Endothelial cell (in vitro differentiated cells): ENCODE data around the gene MRPL23. TPM values are rescaled to one million over a fixed set of nuclear protein-coding genes. Genes with fewer than 3 reads are reported as not detected.

ENCODE experiments used
- DNase-seq: peaks from one replicate; pipeline ENCODE4 v3.0.0; 2021; ENCODE audit warnings: low spot score
- H3K27ac Mint-ChIP-seq: one replicate; pipeline ENCODE4 v1.8.0; 2021; ENCODE audit warnings: mixed read lengths, inconsistent platforms; ENCODE audit not compliant: unreplicated experiment
- H3K27me3 Mint-ChIP-seq: one replicate; pipeline ENCODE4 v1.8.0; 2021; ENCODE audit warnings: mild to moderate bottlenecking, moderate library complexity, mixed read lengths, inconsistent platforms; ENCODE audit not compliant: unreplicated experiment
- H3K36me3 Mint-ChIP-seq: one replicate; pipeline ENCODE4 v1.8.0; 2021; ENCODE audit warnings: mild to moderate bottlenecking, low read depth, mixed read lengths, inconsistent platforms; ENCODE audit not compliant: unreplicated experiment
- H3K4me1 Mint-ChIP-seq: one replicate; pipeline ENCODE4 v1.8.0; 2021; ENCODE audit warnings: mild to moderate bottlenecking, mixed read lengths, inconsistent platforms; ENCODE audit not compliant: unreplicated experiment
- H3K4me3 Mint-ChIP-seq: one replicate; pipeline ENCODE4 v1.8.0; 2021; ENCODE audit warnings: mild to moderate bottlenecking, mixed read lengths, inconsistent platforms; ENCODE audit not compliant: unreplicated experiment
- H3K9me3 Mint-ChIP-seq: one replicate; pipeline ENCODE4 v1.8.0; 2021; ENCODE audit warnings: mixed read lengths, inconsistent platforms; ENCODE audit not compliant: unreplicated experiment
- CTCF ChIP-seq: fragments of 200-600 bp; sonication (generic); IDR thresholded peaks from one replicate; pipeline ENCODE4 v1.5.0; 2021; ENCODE audit warnings: antibody characterized with exemption; ENCODE audit not compliant: unreplicated experiment
- total RNA-seq: library from RNA; stranded (reverse); fragmentation: NEBNext Ultra II Directional; extraction: Animal tissue kit (Norgen Biotek cat#: 25700); gene quantifications from one replicate; pipeline ENCODE4 v1.2.1, GENCODE V29; 2021; ENCODE audit not compliant: unreplicated experiment

MRPL23 gene
- total RNA-seq, 1 donor from 2014 or later: 29.2 TPM

GRCh38 chr11:1920909-1921573 lies 26.1 kb upstream of the MRPL23 start:
- no peak overlapping the region for H3K27ac Mint-ChIP-seq
- H3K36me3 Mint-ChIP-seq: no peaks in the 10 kb centered on the region
- H3K4me3 Mint-ChIP-seq: no peak overlapping the region
- no peak for DNase-seq
- H3K27me3 Mint-ChIP-seq: peaks cover 10% of the 10 kb centered on the region
- no peaks in the 10 kb centered on the region for H3K9me3 Mint-ChIP-seq
- TF ChIP-seq CTCF: no peak
- no peaks in the 10 kb centered on the region for H3K4me1 Mint-ChIP-seq

GRCh38 chr11:1921574-1922141 lies 25.5 kb upstream of the MRPL23 start:
- DNase-seq: no peak
- Mint-ChIP-seq H3K36me3 (no peaks in the 10 kb centered on the region), H3K4me3 (no peak overlapping the region), H3K27me3 (peaks cover 10% of the 10 kb centered on the region), H3K27ac (no peak overlapping the region), H3K9me3 (no peaks in the 10 kb centered on the region), H3K4me1 (no peaks in the 10 kb centered on the region)
- no peak for TF ChIP-seq CTCF

- Mint-ChIP-seq H3K4me1 (no peaks in the 10 kb centered on the region), H3K27ac (no peak overlapping the region), H3K27me3 (peaks cover 10% of the 10 kb centered on the region), H3K36me3 (no peaks in the 10 kb centered on the region), H3K4me3 (no peak overlapping the region), H3K9me3 (no peaks in the 10 kb centered on the region)
- DNase-seq: no peak
- no peak for TF ChIP-seq CTCF
These were observed 24.6 kb upstream of the MRPL23 start for GRCh38 chr11:1922481-1923081.

- no peak for DNase-seq
These were observed 23.8 kb upstream of the MRPL23 start for GRCh38 chr11:1923201-1923956.

More at GRCh38 chr11:1923201-1923956, 23.8 kb upstream of the MRPL23 start:
- H3K9me3 Mint-ChIP-seq: no peaks in the 10 kb centered on the region
- TF ChIP-seq CTCF: no peak
- no peaks in the 10 kb centered on the region for H3K36me3 Mint-ChIP-seq
- no peak overlapping the region for H3K4me3 Mint-ChIP-seq
- H3K4me1 Mint-ChIP-seq: no peaks in the 10 kb centered on the region
- H3K27ac Mint-ChIP-seq: no peak overlapping the region
- H3K27me3 Mint-ChIP-seq: peaks cover 10% of the 10 kb centered on the region
